ENCODE results near the gene ZCCHC7. TPM values are rescaled to one million over a fixed set of nuclear protein-coding genes. Genes with fewer than 3 reads are reported as not detected.
A peak's percentile ranks its signal among the peaks of the same experiment; 100 is the strongest.

The ZCCHC7 gene
- total and polyA plus RNA-seq, 9 of the 15 experiments (the other 6 are each of a cell fraction or from before 2014, with no cell fraction given) = 34.1 to 68.9 (median 48.8) TPM

GRCh38 chr9:37239224-37239859, 119.0 kb downstream of the ZCCHC7 start (continued):
- TF ChIP-seq, protein P1, sequence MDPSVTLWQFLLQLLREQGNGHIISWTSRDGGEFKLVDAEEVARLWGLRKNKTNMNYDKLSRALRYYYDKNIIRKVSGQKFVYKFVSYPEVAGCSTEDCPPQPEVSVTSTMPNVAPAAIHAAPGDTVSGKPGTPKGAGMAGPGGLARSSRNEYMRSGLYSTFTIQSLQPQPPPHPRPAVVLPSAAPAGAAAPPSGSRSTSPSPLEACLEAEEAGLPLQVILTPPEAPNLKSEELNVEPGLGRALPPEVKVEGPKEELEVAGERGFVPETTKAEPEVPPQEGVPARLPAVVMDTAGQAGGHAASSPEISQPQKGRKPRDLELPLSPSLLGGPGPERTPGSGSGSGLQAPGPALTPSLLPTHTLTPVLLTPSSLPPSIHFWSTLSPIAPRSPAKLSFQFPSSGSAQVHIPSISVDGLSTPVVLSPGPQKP (CRISPR knock-in tag; IDR thresholded peaks at IDR 0.05) = no peak
- no peak for TF ChIP-seq CBX2 (IDR thresholded peaks at IDR 0.05; ENCODE audit: insufficient read depth, low read length, poor library complexity, severe bottlenecking)
- no peak for TF ChIP-seq FOXK2 (conservative IDR thresholded peaks at IDR 0.05 in 1 of 2, IDR thresholded peaks at IDR 0.05 in 1 of 2; ENCODE audit: low read depth in 2 of 2)
- TF ChIP-seq ZNF232 (CRISPR knock-in tag; IDR thresholded peaks at IDR 0.05) = no peak
- no peak for TF ChIP-seq ZNF699 (CRISPR knock-in tag; IDR thresholded peaks at IDR 0.05; ENCODE audit: insufficient replicate concordance)
- no peak for TF ChIP-seq RHOXF2B (CRISPR knock-in tag; conservative IDR thresholded peaks at IDR 0.05)
- no peak for TF ChIP-seq ZNF79 (CRISPR knock-in tag; IDR thresholded peaks at IDR 0.05; ENCODE audit: low read depth)
- no peak for TF ChIP-seq ARNT (IDR thresholded peaks at IDR 0.05)
- peak; percentile 46 for TF ChIP-seq FOSL1 (tag; conservative IDR thresholded peaks at IDR 0.05)
- TF ChIP-seq NCOA4 (IDR thresholded peaks at IDR 0.05; ENCODE audit: partially characterized antibody) = no peak
- no peak for TF ChIP-seq SRF (CRISPR knock-in tag; IDR thresholded peaks at IDR 0.05)
- no peak for TF ChIP-seq EWSR1 (IDR thresholded peaks at IDR 0.05; ENCODE audit: borderline replicate concordance, low read depth, partially characterized antibody)
- no peak for TF ChIP-seq ASH1L (IDR thresholded peaks at IDR 0.05; ENCODE audit: borderline replicate concordance, low read depth, partially characterized antibody)
- TF ChIP-seq NCOA6 (IDR thresholded peaks at IDR 0.05) = no peak
- TF ChIP-seq HMBOX1 (IDR thresholded peaks at IDR 0.05) = peak; percentile 62; the same call in 1 of the 2 replicates
- no peak for TF ChIP-seq FOXJ3 (CRISPR knock-in tag; IDR thresholded peaks at IDR 0.05)
- TF ChIP-seq, protein P2, sequence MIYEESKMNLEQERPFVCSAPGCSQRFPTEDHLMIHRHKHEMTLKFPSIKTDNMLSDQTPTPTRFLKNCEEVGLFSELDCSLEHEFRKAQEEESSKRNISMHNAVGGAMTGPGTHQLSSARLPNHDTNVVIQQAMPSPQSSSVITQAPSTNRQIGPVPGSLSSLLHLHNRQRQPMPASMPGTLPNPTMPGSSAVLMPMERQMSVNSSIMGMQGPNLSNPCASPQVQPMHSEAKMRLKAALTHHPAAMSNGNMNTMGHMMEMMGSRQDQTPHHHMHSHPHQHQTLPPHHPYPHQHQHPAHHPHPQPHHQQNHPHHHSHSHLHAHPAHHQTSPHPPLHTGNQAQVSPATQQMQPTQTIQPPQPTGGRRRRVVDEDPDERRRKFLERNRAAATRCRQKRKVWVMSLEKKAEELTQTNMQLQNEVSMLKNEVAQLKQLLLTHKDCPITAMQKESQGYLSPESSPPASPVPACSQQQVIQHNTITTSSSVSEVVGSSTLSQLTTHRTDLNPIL (CRISPR knock-in tag; IDR thresholded peaks at IDR 0.05) = no peak
